Endothelial cell of umbilical vein (primary cell): ENCODE measurements around the gene PGA3. TPM values are rescaled to one million over a fixed set of nuclear protein-coding genes. Genes with fewer than 3 reads are reported as not detected.
"Not testable (repeated sequence)": the region's sequence is repeated elsewhere in the genome, so short reads cannot be mapped to it uniquely, and the experiment has no call there.

Experiments used
- BruUV-seq: library from RNA; stranded (reverse); fragments of 400-500 nt; replicated peaks from 2 replicates; lab custom pipeline; 2021; lab: Mats Ljungman, UMichigan
- CTCF ChIA-PET: fragments of 300-600, 350-600 bp; sonication (Branson Sonifier 250); formaldehyde crosslinking; loops from one replicate; lab custom pipeline; 2021; ENCODE audit warnings: antibody characterized with exemption, inconsistent platforms; lab: Charles Lee
- POLR2A ChIA-PET: fragments of 300-600, 350-600 bp; sonication (Branson Sonifier 250); formaldehyde crosslinking; loops from one replicate; lab custom pipeline; 2021; ENCODE audit warnings: antibody characterized with exemption, inconsistent platforms; lab: Charles Lee
- DNase-seq: peaks from one replicate; pipeline ENCODE4 v3.0.0-alpha.2; 2011; ENCODE audit warnings: low read depth, low spot score
- FAIRE-seq: peaks from 2 replicates; lab custom pipeline; 2011; peaks lifted over from hg19 to GRCh38; lab: Jason Lieb, UNC
- H2AFZ ChIP-seq: 2 replicates; pipeline ENCODE4 v1.6.0; 2012; ENCODE audit warnings: low read depth, low read length, control low read depth, inconsistent platforms
- H3K27ac ChIP-seq: 2 replicates; pipeline ENCODE4 v1.5.1; 2011; ENCODE audit warnings: low read depth, mild to moderate bottlenecking, control low read depth, low read length, moderate library complexity; ENCODE audit not compliant: insufficient read depth
- H3K27me3 ChIP-seq, 2 experiments: 2 replicates each; pipeline versions ENCODE4 v1.6.0 to v1.6.1; 2011; ENCODE audit warnings: low read length in 2 of 2, mixed read lengths in 1 of 2; ENCODE audit not compliant: control insufficient read depth in 2 of 2, insufficient read depth in 2 of 2
- H3K36me3 ChIP-seq, 2 experiments: 2 replicates in 1 of 2; 3 replicates in 1 of 2; pipeline ENCODE4 v1.5.1; 2011; ENCODE audit warnings: low read length in 2 of 2, mild to moderate bottlenecking in 1 of 2, moderate library complexity in 1 of 2; ENCODE audit not compliant: control insufficient read depth in 2 of 2, insufficient read depth in 2 of 2; ENCODE audit errors: extremely low read depth in 1 of 2
- H3K4me1 ChIP-seq: 3 replicates; pipeline ENCODE4 v1.5.1; 2011; ENCODE audit warnings: mild to moderate bottlenecking, low read length; ENCODE audit not compliant: control insufficient read depth, insufficient read depth; ENCODE audit errors: extremely low read depth
- H3K4me2 ChIP-seq: 2 replicates; pipeline ENCODE4 v1.6.1; 2011; ENCODE audit warnings: low read length, control low read depth, mixed read lengths; ENCODE audit not compliant: insufficient read depth
- H3K4me3 ChIP-seq, 3 experiments: fragments of 200-600 bp in 1 of 3; sonication (generic), shearing (Covaris generic) in 1 of 3; replicated peaks in 1 of 3; 2 replicates each; pipeline ENCODE4 v1.5.1; 2011 to 2016; ENCODE audit warnings: control low read depth in 3 of 3, low read length in 3 of 3, mild to moderate bottlenecking in 2 of 3, inconsistent platforms in 1 of 3, low read depth in 1 of 3, moderate library complexity in 1 of 3; ENCODE audit not compliant: insufficient read depth in 1 of 3
- H3K79me2 ChIP-seq: 2 replicates; pipeline ENCODE4 v1.6.0; 2012; ENCODE audit warnings: low read length, inconsistent platforms; ENCODE audit not compliant: control insufficient read depth, insufficient read depth
- H3K9ac ChIP-seq: replicated peaks from 2 replicates; pipeline ENCODE3; 2011; ENCODE audit warnings: low read length, control low read depth; ENCODE audit not compliant: insufficient read depth; ENCODE audit errors: extremely low read depth
- H3K9me1 ChIP-seq: replicated peaks from 3 replicates; pipeline ENCODE4 v1.6.0; 2011; ENCODE audit warnings: mild to moderate bottlenecking, low read length; ENCODE audit not compliant: control insufficient read depth, insufficient read depth; ENCODE audit errors: extremely low read depth
- H3K9me3 ChIP-seq: replicated peaks from 2 replicates; pipeline ENCODE4 v1.5.1; 2012; ENCODE audit warnings: low read length, inconsistent platforms; ENCODE audit not compliant: control insufficient read depth, insufficient read depth
- H4K20me1 ChIP-seq: replicated peaks from 2 replicates; pipeline ENCODE3; 2011; ENCODE audit warnings: mild to moderate bottlenecking, low read length; ENCODE audit not compliant: control insufficient read depth, insufficient read depth; ENCODE audit errors: extremely low read depth
- dilution Hi-C: fragments of 300-500 bp; cut with MboI; formaldehyde crosslinking; loops from one replicate; pipeline ENCODE4 v1.15.0; 2019; ENCODE audit warnings: low sequenced_read_pairs; ENCODE audit not compliant: extremely low pct_ligation_motif_present
- intact Hi-C: fragments of 100-400 bp; cut with micrococcal nuclease; formaldehyde crosslinking; loops from one replicate; pipeline ENCODE4 v1.10.0; 2022
- polyA plus RNA-seq, 4 experiments: library from polyadenylated mRNA; depleted of rRNA in 3 of 4; stranded (reverse) in 3 of 4; unstranded in 1 of 4; fragments of >200 nt; gene quantifications; 2 replicates each; pipeline versions ENCODE4 v1.2.1 to v1.2.3, GENCODE V29; 2011 to 2012; ENCODE audit warnings: missing spikeins in 1 of 4
- total RNA-seq: library from RNA; stranded (reverse); gene quantifications from 2 replicates; pipeline ENCODE4 v1.2.3, GENCODE V29; 2021

PGA3 gene
- total and polyA plus RNA-seq, 2 donors (not counting 3 experiments of a cell fraction or from before 2014, with no cell fraction given), result not detected

DNA sequence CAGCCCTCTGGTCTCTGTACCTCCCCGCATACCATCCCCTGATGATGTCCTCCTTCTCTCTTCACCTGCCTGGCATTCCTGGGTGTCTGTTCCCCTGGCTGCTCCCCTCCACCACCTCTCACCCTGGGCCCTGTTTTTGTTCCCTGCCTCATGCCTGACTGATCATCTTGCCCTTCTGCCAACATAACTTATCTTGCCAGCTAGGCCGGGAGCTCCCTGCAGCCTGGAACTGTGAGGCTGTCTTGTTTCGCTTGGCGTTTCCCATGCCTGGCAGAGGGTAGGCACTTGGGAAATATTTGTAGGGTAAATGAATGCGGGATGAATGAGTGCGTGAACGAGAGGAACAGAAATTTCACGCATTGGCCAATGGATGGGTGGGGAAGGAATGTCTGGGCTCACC lies 45.9 kb downstream of the PGA3 start:
- intact Hi-C loops, H3K4me1 ChIP-seq, H3K9me3 ChIP-seq, H3K27me3 ChIP-seq, H4K20me1 ChIP-seq, POLR2A ChIA-PET, H3K36me3 ChIP-seq, H3K4me3 ChIP-seq, BruUV-seq, FAIRE-seq, dilution Hi-C loops, H3K4me2 ChIP-seq, DNase-seq, H2AFZ ChIP-seq, CTCF ChIA-PET, H3K9me1 ChIP-seq, H3K27ac ChIP-seq, H3K79me2 ChIP-seq, H3K9ac ChIP-seq: not testable (repeated sequence)

- dilution Hi-C loops, BruUV-seq, H3K9ac ChIP-seq, FAIRE-seq, H3K79me2 ChIP-seq, H3K4me3 ChIP-seq, H3K27ac ChIP-seq, H3K4me1 ChIP-seq, H4K20me1 ChIP-seq, DNase-seq, H3K36me3 ChIP-seq, H2AFZ ChIP-seq, H3K27me3 ChIP-seq, H3K4me2 ChIP-seq, H3K9me3 ChIP-seq, H3K9me1 ChIP-seq: not testable (repeated sequence)
- CTCF ChIA-PET, result interaction anchor here (1.7 to 5.6 kb wide), 3 partner anchors 11 to 421 kb away, joined by 3 to 81 read pairs (median 7); no protein-coding TSS in a partner anchor
- intact Hi-C loops, result loop anchor here (10.0 kb wide), 1 partner anchor 84 kb away; the partner anchor contains the start of genes DDB1 and TKFC
- POLR2A ChIA-PET, result interaction anchor here (0.9 kb wide), 1 partner anchor 11 kb away, joined by 4 read pairs; no protein-coding TSS in a partner anchor
Observed at GRCh38 chr11:61250796-61251765, 47.8 kb downstream of the PGA3 start.

DNA sequence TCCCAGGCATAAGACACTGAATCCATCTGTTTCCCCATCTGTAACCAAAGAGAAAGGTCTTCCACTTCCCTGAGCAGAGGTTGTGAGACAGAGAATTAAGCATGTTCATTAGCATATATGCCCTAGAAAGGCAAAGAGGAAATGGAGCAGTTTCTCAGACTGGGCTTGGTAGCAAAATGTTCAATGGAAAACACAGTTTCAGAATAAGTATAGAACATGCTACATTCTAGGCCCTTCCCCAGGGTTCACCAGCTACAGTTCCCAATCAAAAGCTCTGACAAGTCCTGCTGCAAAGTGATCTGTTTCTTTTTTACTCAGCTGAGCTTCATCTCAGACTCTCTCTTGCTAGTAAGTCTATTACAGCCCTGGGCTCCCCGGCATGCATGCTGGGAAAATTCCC lies 49.0 kb downstream of the PGA3 start:
- H3K4me1 ChIP-seq, H3K9me3 ChIP-seq, H3K36me3 ChIP-seq, DNase-seq, H2AFZ ChIP-seq, H3K27me3 ChIP-seq, H3K9me1 ChIP-seq, H3K79me2 ChIP-seq, H4K20me1 ChIP-seq, H3K27ac ChIP-seq, POLR2A ChIA-PET, H3K9ac ChIP-seq, dilution Hi-C loops, BruUV-seq, H3K4me2 ChIP-seq, H3K4me3 ChIP-seq, FAIRE-seq: not testable (repeated sequence)
- CTCF ChIA-PET, result interaction anchor here (1.7 to 5.6 kb wide), 4 partner anchors 10 to 422 kb away, joined by 3 to 81 read pairs (median 20); partner anchors contain the start of gene VWCE
- intact Hi-C loops, result loop anchor here (10.0 kb wide), 1 partner anchor 82 kb away; the partner anchor contains the start of genes DDB1 and TKFC
